Airway epithelial cell (primary cell): ENCODE results near the gene CYP51A1. TPM values are rescaled to one million over a fixed set of nuclear protein-coding genes. Genes with fewer than 3 reads are reported as not detected.

Source experiments
- total RNA-seq: library from RNA; depleted of rRNA; stranded (reverse); fragments of >200 nt; gene quantifications from 2 replicates; pipeline ENCODE4 v1.2.3, GENCODE V29; 2015

Gene CYP51A1
- 149 and 188 TPM in 2 replicates for total RNA-seq

DNA sequence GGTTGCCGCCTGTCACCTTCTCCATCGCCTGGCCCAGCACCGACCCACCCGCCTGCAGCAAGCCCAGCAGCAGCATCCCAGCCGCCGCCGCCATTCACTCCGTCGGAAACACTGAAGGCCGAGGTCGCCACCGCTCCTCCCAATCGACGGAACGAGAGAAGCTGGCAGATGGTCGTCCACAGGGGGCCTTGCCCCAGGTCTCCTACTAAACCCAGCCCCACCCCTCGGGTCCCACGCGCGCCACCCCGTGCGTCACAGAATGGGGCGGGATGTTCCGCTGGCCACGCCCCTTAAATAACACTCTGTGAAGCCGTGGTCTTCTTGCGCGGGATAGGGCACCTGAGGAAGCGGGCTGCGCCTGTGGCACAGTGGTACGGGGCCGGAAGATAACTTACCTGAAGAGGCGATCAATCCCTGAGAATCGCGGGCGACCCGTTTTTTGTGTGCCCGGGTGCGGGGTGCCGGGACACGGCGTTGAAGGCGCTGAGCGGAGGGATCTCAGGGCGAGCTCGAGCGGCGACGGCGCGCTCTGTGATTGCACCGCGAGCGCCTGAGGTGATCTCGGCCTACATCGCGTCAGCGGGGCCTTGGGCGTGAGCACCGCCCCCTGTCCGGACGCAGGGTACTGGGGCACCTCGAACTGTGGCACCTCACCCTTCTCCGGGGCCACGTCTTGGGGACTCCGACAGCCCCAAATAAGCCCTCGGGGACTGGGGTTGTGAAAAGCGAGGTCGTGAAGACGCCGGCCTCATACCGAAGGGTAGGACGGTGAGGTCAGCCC, at the start of gene CYP51A1:
TSS of gene CYP51A1 (minus strand) at position 207 of the 781 bp plus-strand sequence. CDS start at position 94, 113 bp downstream.

DNA sequence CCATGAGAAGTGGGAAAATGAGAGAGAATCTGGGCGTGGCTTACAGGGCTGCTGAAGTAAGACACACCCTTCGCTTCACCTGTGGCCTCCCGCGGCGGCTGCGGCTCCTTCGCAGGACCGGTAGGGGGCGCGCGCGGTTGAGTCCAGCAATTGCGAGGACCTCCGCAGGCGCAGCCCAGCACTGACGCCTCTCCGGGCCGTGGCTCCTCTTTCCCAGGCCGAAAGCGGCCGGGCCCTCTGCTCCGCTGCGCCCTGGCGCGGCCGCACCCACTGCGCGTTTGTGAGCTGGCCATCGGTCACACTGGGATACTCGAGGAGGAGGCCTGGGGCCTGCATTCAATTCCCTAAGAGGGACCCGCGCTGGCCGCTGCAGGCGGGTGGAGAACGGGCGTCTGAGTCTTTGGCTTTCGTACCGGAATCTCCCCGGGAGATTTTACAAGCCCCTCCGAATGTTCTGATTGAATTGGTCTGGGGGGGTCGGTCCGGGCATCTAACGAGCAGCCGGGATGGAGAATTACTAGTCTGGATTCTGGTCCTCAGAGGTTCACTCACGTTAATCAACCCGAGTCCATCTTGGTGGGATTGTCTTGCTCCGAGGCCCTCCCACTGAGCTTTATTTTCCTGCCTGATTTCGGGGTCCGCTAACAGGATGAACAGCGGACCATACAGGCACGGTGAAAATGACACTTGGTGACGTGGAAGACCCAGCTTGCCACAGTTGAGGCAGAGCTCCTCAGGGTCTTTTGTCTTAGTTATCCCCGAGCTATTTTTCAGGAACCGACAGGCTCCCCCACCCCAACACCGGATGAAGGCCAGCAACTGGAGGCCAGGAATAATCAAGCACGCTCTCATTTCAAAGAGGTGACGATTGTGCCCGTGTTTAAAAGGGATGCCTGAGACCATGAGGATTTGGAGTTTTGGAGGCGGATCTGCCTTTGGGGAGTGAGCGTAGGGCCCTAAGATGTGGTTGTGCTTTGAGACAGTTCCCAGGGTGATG, 44.9 kb upstream of the CYP51A1 start, which contains the start of gene LRRD1:
TSS of gene LRRD1 (minus strand) at position 215 of the 997 bp plus-strand sequence. CDS start 13,940 bp downstream, outside the sequence.

Other genes starting within 250 kb of the CYP51A1 start
- 15.3 and 24.9 TPM in 2 replicates for gene AKAP9, start 193.6 kb downstream of the CYP51A1 start, total RNA-seq
- gene LRRD1, start 44.7 kb upstream of the CYP51A1 start, total RNA-seq, result not detected in 2 replicates
- gene KRIT1, start 111.4 kb upstream of the CYP51A1 start, total RNA-seq, result 24.1 and 26.1 TPM in 2 replicates
- gene ANKIB1, start 111.5 kb upstream of the CYP51A1 start, total RNA-seq, result 15.0 and 24.2 TPM in 2 replicates